Skin of body (tissue), 2 donors: ENCODE data around the gene PAMR1. TPM values are rescaled to one million over a fixed set of nuclear protein-coding genes. Genes with fewer than 3 reads are reported as not detected.
"Not testable (repeated sequence)": the region's sequence is repeated elsewhere in the genome, so short reads cannot be mapped to it uniquely, and the experiment has no call there.

Experiments
- DNase-seq: peaks from one replicate; lab custom pipeline; 2025; lab: John Stamatoyannopoulos, UW
- total RNA-seq: library from RNA; depleted of rRNA; stranded (reverse); fragments of >200 nt; gene quantifications from one replicate; pipeline ENCODE4 v1.2.3, GENCODE V29; 2014

The PAMR1 gene
- total RNA-seq, 1 donor from 2014 or later, result 7.0 TPM

- DNase-seq, result no peak
Observed at GRCh38 chr11:35545391-35546003, 20.1 kb upstream of the PAMR1 start.

DNA sequence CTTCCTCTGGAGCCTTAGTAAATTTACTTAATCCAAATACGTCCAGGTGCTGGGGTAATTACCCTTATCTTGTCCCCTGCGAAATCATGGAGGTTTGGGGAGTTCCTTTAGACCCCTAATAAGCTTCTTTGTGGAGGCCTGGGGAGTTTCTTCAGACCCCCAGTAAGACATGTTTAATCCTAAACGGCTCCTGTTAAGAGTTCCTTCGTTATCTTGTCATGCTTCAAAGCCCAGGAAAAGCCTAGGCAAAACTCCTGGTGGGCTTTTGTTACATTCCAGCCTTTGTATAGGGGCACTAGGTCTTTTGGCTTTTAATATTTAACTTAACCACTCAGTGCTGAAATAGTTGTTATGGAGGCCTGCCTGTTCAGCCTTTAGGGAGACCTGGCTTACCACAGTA, 18.1 kb upstream of the PAMR1 start:
- no peak for DNase-seq

- peak; percentile 93 for DNase-seq
Observed at GRCh38 chr11:35541621-35542375, 16.4 kb upstream of the PAMR1 start.

GRCh38 chr11:35540526-35540925, 15.1 kb upstream of the PAMR1 start:
- DNase-seq, result no peak

DNA sequence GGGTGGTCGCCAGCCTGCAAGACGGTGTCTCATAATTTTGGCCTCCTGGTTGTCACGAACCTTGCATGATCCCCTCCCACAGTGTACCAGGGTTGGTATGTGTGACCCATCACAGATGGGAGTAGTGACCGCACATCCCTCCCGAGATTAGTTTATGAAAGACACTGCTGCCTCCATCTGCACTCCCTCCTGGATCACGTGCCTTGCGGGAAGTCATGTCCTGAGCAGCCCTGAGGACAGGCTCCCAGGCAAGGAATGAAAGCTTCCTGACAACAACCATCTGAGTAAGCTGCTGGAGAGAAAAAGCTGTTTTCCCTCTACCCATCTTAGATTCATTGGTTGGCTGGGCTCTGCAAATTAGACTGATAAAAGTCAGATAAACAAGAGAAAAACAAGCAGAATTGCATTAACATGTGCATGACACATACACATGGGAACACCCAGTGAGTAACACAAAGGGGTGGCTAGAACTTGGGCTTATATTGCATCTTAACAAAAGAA, 14.4 kb upstream of the PAMR1 start:
- DNase-seq, result no peak

GRCh38 chr11:35539256-35539655, 13.8 kb upstream of the PAMR1 start:
- DNase-seq, result no peak

GRCh38 chr11:35536470-35536869, 11.1 kb upstream of the PAMR1 start:
- no peak for DNase-seq

DNA sequence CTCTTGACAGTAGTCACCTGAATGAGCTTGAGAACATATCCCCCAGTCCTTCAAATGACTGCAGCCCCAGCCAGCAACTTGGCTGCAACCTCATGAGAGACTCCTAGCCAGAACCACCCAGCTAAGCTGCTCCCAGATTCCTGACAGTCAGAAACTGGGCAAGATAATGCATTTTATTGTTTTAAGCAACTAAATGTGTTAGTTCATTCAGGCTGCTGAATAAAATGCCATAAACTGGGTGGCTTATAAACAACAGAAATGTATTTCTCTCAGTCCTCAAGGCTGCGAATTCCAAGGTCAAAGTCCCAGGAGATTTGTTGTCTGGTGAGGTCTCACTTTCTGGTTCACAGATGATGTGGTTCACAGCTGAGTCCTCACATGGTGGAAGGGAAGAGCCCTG, 5.8 kb upstream of the PAMR1 start:
- no peak for DNase-seq

GRCh38 chr11:35529971-35530495, 4.6 kb upstream of the PAMR1 start:
- no peak for DNase-seq

GRCh38 chr11:35526370-35526792, 965 bp upstream of the PAMR1 start:
- DNase-seq, result no peak

DNA sequence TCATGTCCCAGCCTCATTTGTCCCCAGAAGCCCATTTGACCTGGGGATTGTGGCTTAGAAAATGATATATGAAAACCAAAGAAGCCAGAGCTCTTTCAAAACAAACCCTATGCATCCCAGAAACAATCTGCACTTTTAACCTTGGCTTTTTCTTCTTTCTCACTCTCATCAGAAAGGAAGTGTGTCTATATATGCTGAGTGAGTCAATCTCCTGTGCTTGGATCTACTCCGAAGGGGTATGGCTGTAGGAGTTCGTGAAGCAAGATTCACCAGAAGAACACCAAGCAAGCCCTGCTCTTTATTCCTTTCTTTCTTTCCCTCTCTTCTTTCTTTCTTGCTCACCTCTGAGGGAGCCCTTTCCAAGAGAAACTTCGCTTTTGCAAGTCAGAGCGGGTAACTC, 636 bp downstream of the PAMR1 start:
- no peak for DNase-seq

DNA sequence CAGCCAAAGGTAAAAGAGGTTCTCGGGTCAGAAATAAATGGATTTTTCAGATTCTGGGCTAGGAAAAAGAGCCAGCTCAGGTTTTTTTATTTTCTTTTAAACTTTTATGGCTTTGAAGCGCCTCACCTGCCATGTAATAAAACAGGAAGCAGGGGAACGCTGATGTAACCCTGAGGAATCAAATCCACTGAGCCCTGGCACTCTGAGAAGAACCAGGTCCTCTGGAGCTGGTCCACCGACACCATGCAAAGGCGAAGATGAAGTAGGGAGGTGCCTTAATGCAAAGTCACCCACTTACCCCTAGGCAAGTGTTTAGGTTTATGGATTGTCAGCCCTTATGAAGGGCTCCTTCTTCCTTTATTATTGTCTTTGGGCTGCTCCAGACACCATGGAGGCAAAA, 1.6 kb downstream of the PAMR1 start:
- no peak for DNase-seq

DNA sequence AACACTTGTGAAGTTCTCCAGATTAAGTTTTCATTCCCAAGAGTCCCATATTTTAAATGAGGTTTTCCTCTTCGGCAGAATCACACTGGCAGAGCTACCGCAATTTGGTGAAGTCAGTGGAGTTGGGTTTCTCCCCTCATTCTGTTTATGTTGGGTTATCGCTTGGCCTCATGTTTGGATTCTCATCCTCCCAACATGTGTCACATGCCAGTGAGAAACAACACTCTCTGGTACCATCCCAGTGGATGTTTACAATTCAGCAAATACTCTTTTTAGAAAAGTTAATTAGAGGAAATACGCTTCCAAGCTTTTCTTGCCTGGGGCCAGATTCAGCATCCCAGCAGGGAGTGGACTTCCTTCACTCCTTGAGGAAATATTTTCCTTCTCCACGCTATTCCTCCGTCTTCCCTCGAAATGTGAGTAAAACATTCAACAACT, 2.1 kb downstream of the PAMR1 start:
- peak; percentile 67 for DNase-seq

- DNase-seq, result not testable (repeated sequence)
Observed at GRCh38 chr11:35522091-35522490, 3.3 kb downstream of the PAMR1 start.

DNA sequence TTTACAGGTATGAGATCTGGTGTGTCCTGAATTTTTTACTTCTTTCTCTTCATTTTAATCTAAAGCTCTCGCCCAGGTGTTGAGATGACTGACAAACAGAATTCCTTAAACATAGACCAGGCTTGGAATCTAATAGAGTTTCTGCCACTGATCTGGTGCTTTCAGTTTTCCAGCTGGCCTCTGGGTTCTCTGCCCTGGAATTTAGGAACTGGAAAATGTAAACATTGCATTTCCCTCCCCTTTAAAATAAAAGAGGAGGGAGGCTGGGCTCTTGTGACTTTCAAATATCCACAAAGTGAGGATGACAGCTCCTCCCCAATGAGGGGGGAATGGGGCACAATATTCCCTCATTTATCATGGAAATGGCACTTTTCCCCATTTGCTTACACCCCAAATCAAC, 5.0 kb downstream of the PAMR1 start:
- DNase-seq, result no peak

- no peak for DNase-seq
Observed at GRCh38 chr11:35518766-35519165, 6.7 kb downstream of the PAMR1 start.

GRCh38 chr11:35517481-35517880, 7.9 kb downstream of the PAMR1 start:
- no peak for DNase-seq

DNA sequence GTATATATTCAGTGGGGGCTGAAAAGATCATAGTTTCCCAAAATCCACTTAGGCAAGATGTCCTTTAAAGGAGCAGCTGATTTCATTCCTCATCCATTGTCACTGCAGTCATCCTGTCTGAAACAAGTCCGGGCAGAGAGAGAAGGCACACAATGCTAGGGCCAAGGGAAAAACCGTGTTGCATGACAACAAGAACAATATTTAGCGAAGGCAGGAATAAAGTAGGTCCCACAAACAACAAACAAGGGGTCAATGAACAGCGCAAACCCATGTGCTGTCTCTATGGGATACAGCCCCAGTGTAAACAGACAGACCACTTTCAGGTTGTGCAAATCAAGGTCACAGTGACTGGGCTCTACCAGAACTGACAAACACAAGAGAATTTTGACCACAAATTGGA, 9.0 kb downstream of the PAMR1 start:
- no peak for DNase-seq

GRCh38 chr11:35515224-35515623, 10.2 kb downstream of the PAMR1 start:
- peak; percentile 29 for DNase-seq

DNA sequence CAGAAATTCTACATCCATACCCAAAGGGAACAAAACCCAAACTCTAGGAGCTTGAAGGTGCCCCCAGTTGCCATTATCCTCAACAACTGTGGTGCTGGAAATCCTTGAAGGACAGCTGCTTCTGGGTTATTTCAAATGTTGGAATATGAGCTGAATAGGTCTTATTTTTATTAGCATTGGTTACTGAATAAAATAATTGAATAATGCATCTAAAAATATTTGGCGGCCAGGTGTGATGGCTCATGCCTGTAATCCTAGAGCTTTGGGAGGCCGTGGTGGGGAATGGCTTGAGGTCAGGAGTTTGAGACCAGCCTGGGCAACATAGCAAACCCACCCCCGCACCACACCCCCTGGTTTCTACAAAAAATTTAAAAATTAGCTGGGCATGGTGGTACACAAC, 10.9 kb downstream of the PAMR1 start:
- no peak for DNase-seq

DNA sequence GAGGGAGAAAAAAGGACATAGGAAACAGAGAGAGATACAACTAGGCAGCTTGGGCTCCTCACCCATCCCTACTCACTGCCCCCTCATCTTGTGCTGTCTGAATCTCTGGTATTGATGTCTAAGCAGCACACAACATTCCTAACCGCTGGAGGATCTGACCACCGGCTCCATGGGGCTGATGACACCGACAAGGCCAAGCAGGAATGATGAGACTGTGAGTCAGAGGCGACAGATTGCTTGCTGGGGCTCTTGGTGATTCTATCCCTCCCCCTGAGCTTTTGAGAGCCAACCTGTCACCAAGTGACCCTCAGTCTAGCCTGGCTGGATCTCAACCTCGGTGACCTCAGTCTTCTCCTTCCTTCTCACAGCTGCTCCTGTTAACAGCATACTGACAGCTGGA, 13.8 kb downstream of the PAMR1 start:
- DNase-seq, result no peak

- no peak for DNase-seq
Observed at GRCh38 chr11:35507688-35508087, 17.7 kb downstream of the PAMR1 start.

GRCh38 chr11:35501776-35502175, 23.6 kb downstream of the PAMR1 start:
- DNase-seq, result no peak
